HG02798 (cell line): ENCODE data around the gene IHH.

Source experiments
- ATAC-seq: cut with Tn5 transposase; IDR thresholded peaks from one replicate; pipeline ENCODE4 v1.9.1; 2021; ENCODE audit warnings: mild to moderate bottlenecking; ENCODE audit not compliant: unreplicated experiment, poor library complexity

The IHH gene

DNA sequence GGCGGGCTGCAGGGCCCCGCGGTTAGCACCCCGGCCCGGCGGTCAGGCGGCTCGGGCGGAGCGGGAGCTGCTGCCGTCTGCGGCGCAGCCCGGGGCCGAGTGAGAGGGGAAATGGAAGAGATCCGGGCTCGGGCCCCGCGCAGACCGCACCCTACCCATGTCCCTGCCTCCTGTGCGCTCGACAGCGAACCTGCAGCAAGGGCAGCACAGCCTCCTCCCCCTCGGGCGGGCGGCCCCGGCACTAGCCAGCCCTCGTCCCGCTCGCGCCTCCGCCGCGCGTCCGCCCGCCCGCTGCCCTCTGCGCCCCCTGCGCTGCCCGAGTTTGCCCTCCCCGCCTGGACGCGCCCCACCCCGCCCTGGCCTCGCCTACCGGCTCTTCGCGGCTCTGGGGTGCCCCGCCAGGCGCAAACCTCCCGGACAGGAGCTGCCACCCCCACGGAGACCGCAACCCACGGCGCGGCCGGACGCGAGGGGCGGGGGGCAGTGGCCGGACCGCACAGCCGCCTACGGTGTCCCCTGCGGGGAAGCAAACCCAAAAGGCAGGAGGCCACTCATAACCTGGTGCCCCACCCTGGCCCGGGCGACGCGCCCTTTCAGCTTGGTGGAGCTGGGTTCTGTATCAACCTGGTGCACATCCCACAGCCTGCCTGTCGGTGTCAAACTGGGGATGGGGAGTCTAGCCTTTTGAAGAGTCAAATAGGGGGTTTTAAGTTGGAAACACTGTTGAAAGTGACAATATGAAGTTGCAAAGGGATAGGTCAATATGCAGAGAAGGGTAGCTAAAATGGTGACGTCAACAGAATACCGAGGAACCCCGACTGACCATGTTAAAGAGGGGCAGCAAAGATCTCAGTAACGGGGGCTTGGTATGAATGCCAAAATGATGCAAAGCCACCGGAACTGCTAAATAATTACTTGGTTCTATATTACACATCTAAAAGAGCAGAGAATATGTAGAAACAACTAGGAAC is at the start of gene IHH:
TSS of gene IHH (minus strand) at position 101 of the 971 bp plus-strand sequence. CDS start 454 bp downstream, outside the sequence.
- no peak for ATAC-seq

DNA sequence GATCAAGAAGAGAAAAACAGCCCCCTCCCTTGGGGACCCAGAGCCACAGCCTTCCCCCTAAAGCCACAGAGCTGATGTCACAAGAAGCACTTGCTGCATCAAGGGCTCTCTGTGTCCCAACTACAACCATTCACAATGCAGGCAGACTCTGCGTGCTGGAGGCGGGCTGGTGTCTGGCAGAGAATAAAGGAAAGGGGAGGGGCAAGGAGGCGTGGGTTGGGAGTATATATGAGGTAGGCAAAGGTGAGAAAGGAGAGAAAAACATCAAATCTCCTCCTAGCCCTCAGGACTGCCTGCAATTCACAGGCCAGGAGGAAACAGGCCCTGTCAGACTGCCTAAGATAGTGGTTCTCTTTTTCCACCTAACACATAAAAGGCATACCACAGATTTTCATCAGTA is 48.8 kb upstream of the IHH start:
- no peak for ATAC-seq

DNA sequence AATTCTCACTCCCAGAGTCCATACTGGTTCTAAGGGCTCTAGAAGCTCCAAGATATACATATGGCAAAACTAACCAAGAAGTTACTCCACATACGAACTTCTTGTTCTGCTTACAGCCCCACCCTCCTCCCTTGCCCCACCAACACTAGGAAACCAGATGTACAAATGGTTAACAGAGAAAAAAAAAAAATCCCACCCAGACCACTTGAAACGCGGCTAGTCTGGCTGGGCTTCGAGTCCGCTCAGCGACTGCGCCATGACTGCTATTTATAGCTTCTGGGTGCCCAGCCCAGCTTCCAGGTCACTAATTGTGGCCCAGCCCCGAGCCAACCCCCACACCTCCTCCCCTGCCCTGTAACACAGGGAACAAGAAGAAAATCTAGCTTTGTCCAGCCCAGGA is 47.0 kb upstream of the IHH start:
- no peak for ATAC-seq

DNA sequence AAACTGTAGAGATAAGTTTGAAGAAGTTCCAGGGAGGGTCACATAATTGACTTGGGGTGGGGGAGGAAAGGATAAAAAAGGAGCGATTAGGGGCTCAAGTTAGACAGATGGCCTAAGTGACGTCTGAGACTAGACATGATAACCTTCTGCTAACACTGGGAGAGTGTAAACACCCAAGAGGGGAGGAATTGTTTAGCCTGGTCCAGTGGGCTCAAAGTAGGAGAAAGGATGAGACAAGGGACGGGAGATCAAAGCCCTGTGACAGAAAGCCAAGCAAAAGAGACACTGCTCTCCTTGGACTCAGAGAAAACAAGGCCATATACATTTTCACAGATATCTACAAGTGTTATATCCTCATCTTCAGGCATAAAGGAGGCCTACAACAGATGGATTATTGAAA is 45.5 kb upstream of the IHH start:
- ATAC-seq = no peak

DNA sequence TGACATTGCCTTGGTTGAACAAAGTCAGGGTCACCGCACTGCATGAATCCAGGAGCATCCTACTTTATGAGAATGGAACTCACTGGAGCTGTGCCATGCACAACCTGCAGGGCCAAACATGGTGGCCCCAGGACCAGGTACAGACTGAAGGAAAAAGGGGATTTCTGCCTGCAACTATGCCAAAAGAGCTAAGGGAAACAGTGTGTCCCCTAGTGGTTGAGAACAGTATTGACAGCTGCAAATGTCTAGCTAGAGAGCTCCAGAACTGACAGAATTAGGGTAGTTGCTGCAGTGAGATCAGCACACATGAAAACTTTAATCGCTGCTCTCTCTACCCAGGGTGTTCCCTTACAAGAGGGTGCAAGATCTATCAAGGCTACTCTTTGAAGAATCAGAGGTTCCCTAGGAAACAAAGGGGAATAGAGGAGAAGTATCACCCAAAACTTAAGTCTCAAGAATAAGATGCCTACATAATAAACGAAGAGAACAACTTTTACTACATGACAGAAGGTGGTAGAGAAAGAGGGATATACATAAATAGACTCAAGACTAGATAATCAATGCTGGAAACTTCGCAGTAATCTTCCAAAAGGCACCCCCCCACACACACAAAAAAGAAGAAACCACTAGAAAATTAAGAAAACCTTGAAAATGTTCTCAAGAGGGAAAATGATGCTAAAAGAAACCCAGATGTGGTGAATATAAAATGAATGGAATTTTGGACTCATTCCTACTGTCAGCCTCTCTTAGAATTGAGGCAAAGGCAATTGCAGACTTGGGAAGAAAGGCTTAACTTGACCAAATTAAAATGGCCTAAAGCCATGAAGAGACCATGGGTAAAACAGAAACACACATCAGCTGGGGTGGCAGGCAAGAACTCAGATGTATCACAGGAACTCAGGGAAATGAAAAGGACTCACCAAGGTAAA is 43.6 kb upstream of the IHH start:
- ATAC-seq = peak; percentile 61

DNA sequence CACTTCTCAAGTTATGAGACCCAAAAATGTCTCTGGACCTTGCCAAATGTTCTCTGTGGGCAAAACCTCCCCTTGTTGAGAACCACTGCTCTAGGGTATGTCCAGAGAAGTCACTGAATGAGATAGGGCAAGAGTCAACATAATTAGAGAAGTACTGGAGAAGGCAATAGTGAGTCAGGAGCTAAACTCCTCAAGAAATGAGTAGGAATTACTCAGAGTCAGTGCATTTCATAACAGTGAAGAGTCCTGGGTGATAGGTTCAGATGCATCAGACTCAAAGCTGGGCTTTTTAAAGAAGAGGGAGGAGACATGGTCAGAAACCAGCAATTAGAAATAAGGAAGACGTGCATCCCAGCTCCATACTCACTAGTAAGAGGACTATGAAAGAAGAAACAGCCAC is 38.6 kb upstream of the IHH start:
- no peak for ATAC-seq

DNA sequence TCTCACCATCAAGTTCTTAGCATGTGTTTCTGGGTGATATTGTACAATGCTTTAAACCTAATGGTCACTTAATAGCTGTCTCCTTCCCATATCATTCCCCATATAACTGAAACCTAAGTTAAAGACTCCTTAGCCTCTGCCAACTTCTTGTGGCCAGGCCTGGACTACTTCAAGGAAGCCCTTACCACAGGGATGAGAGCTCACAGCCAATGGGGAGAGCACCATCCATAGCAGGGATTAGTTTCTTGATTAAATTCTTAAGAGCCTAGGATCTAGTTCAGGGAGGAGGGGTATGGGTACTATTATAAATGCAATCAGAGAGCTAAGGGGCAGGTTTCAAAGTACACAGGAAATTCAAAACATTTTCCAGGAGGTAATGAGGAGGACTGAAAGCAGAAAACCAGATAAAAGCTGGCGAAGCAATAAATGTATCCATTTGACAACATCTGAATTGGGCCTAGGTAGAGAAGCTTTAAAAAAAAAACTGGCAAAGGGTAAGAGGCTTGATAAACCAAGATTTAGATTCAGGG is 34.8 kb upstream of the IHH start:
- ATAC-seq = no peak

DNA sequence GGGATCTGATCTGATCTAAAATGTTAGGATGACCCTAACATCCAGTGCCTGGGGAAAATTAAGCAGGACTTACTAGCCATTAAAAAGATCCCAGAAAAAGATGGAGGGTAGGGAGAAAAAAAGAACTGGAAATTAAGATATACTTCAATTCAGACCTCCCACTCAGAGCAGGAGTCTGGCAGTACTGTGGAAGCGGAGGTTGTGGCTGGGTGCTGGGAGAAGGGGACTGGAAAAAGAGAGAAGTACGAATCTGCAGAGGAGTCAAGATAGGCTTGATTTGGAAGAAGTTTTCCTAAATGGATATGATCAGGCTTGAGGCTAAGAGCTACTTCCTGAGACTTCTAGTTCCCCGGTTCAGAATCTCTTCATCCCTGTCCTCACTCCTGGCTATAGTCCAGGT is 33.5 kb upstream of the IHH start:
- ATAC-seq = no peak

DNA sequence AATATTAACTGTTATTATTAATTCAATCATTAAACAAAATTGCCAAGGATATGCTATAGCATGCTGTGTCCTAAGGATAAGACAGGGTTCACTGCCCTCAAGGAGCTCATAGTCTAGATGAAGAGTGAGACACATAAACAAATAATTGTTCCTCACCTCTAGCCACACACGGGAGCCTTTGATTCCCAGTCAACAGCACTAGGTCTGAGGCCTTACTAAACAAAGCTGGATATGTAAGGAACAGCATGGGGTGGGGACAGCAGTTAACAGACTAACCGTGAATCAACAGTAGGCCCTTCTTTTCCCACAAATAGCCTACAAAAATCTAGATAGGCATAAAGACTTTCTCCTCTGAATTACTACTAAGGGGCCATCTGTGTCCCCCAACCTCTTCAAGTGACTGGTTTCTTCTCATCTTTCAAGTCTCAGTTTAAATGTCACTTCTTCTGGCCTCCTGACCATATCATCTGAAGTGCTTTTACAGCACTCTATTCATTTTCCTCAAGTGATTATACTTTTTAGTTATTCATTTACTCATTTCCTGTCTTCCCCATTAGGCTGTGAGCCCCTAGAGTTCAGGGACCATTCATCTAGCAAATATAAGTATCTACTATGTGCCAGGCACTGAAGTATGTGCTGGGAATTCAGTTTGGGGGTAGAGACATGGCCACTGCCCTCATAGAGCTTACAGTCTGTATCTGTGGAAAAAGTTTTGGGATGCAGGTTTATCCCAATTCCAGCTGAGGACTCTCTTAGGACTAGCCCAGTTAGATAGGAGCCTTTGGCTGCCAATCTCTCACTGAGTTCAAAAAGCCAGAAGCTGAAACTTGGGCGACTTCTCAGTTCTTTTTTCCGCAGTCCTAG is 29.9 kb upstream of the IHH start:
- no peak for ATAC-seq

DNA sequence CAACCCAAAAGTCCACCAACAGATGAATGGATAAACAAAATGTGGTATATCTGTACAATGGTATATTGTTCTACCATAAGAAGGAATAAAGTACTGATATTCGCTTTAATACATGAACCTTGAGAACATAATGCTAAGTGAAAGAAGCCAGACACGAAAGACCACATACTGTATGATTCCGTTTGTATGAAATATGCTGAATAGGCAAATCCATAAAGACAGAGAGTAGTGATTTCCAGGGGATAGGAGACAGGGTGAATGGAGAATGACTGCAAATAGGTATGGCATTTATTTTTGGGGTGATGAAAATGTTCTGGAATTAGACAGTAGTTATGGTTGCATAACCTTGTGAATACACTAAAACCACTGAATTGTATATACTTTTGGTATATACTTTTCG is 28.6 kb upstream of the IHH start:
- no peak for ATAC-seq

DNA sequence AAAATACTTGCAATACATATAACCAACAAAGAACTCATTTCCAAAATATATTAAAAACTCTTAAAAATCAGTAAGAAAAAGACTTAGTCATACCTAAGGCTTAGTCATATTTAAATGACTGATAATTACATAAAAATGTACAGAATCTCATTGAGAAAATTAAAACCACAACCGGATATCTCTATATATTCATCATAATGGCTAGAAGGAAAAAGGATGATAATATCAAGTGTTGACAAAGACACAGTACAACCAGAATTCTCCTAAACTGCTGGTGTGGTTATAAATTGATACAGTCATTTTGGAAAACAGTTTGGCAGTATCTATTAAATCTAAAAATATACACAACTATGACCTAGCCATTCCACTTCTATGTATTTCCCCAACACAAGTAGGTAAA is 27.1 kb upstream of the IHH start:
- ATAC-seq = no peak

DNA sequence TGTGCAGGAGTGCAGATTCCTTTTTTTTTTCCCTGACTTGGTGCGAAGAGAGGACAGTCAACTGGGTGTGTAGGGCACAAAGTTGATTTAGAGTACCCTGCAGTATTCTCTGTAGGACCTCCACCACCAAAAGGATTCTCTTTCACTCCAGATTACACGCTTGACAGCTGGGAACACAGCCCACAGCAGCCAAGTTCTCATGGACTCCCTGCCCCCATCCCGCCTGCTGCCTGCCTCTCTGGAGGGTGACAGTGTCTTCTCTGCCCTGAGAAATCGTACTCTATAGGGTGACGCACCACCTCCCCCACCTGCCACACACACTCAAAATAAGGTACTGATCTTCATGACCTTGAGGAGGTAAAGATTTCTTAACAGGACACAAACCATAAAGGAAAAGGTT is 26.6 kb upstream of the IHH start:
- ATAC-seq = no peak

DNA sequence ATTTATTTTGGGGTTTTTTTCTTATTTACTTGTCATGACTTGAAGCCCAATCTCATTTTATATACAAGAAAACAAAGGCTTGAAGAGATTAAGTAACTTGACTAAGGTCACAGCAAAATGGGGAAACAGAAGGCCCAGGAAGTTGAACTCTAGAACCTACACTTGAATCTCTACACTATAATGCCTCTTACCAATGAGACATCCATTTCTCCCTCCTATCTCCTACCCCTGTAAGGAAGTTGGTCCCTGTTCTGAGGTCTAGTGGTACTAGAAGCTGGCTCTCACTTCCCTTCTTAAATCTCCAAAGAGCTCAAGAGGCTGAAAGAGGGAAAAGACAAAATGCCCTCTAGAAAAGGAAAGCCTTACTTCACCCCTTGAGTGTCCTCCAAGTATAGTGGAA is 25.5 kb upstream of the IHH start:
- ATAC-seq = no peak

DNA sequence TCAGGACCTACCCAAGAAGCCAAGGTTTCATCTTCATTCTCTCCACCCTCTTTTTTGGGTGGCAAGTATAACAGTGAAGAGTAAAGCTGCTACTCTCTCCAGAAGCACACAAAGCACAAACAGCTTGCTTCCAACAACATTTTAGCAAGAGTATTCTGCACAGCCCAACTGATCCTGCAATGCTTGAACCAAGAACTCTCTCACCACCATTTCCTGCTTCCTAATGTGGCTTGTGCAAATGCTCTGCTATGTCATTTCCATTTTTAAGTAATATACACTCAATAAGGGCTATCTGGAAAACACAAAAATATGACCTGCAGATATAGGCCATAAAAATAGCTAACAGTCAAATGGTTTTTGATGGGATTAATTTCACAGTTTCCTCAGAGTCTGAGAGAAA is 24.1 kb upstream of the IHH start:
- ATAC-seq = no peak

DNA sequence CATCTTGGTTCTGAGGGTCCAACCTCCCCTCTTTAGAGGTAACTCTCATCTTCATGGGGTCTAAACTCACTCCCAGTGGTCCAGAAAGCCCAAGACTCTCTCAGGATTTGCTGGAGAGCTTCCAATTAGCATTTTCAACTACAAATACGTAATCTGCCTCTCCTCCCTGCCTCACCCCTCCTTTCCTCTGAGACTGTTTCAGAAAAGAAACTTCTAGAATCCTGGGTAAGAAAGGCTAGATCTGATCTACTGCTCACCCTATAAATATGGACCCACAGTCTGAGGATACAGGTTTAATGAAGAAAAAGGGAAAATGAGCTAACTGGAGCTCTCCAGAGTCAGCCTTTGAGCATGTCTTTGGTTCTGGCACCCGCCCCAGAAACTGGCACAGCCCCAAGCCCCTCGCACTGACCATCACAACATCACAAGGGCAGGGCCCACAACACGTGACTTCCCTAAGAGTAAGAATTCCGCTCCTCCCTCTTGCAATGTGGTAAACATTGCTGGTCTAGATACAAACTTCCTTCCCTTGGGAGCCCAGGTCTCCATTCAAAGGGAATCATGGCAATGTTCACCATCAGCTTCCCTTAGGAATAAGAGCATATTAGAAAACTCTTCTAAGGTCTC is 21.7 kb upstream of the IHH start:
- ATAC-seq = no peak

DNA sequence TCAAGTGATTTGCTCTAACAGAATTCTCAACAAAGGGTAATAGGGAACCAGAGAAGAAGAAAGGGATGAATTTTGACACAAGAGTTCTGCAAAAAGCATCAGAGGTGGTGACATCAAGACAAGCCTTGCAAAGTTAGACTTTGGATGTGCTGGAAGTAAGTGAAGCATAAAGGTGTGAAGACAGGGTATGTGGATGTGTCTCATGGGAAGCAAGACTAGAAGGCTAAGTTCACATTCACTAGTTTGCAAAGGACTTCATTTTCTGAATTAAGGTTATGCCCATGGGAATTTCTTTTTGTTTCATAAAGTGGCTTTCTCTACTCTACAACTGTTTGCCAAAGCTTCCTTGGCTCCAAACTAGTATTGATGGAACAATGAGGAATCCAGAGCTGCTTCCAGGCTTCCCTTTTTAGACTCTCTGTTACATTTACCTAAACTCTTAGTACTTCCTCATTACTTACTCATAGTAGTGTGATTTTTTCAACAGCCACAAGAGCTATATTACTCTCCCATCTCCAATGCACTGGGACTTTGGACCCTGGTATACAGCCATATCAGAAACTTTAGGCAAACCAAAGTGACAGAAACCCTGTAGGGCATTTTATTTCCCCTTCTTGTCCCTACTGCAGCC is 21.1 kb upstream of the IHH start:
- no peak for ATAC-seq

DNA sequence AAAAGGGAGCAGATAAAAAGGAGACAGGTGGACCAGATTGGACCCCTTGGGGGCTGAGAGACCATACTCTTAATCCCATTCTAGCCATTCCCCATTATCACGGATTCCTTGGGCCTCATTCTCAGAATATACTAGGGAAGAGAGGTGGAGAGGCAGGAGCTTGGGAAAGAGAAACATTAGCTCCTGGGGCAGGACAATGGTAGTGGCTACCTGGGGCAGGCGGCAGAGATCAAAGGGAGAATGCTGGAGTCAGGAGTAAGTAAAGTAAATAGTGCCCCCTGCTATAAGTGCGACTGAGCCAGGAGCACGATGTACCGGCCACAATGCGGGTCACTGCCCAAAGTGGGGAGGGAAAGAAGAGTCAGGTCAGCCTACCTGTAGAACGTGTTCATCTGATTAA is 20.4 kb upstream of the IHH start:
- ATAC-seq = no peak

DNA sequence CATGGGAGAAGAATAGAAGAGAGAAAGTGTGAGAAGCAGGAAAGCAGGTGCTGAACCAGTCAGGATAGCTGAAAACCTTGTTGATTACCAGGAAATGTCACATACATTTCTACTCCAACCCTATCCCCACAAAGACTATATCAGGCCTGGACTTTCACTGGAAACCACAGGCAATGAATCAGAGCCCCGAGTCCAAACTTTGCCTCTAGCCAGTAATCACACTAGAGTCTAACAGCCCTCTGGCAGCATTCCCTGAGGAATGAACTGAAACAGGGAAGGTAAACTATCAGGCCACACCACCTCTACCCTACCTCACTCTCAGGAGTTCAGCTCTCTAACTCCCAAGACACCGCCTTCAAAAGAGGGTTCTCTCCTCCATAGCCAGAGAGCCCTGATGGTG is 18.7 kb upstream of the IHH start:
- no peak for ATAC-seq

DNA sequence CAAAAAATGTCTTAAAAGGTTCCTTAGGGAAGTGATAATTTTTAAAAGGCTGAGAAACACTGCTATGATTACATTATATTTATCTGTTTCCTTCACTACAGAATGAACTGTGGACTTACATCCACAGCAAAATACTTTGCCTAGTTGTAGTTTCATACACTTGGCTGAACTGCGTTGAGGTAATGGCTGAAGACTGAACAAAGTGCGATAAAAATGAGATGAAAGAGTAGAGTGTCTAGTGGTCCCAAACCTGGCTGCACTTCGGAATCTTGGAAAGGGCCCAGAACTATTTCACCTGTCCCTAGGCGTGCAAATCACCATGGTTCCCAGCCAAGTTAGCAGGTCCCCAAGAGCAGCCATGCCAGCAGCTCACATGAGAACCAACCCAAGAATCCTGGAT is 18.2 kb upstream of the IHH start:
- no peak for ATAC-seq
